A549 treated with GW870086 at 1 μM for 4 hours (cell line): ENCODE results near the gene CCDC87. TPM values are rescaled to one million over a fixed set of nuclear protein-coding genes. Genes with fewer than 3 reads are reported as not detected.

Experiments used
- total RNA-seq: library from RNA; stranded (reverse); fragments of 200-300 nt; extraction: Qiagen RNA extraction; gene quantifications from 5 replicates; pipeline ENCODE4 v1.2.3, GENCODE V29; 2022; ENCODE audit warnings: low read depth

CCDC87 gene, protein sequence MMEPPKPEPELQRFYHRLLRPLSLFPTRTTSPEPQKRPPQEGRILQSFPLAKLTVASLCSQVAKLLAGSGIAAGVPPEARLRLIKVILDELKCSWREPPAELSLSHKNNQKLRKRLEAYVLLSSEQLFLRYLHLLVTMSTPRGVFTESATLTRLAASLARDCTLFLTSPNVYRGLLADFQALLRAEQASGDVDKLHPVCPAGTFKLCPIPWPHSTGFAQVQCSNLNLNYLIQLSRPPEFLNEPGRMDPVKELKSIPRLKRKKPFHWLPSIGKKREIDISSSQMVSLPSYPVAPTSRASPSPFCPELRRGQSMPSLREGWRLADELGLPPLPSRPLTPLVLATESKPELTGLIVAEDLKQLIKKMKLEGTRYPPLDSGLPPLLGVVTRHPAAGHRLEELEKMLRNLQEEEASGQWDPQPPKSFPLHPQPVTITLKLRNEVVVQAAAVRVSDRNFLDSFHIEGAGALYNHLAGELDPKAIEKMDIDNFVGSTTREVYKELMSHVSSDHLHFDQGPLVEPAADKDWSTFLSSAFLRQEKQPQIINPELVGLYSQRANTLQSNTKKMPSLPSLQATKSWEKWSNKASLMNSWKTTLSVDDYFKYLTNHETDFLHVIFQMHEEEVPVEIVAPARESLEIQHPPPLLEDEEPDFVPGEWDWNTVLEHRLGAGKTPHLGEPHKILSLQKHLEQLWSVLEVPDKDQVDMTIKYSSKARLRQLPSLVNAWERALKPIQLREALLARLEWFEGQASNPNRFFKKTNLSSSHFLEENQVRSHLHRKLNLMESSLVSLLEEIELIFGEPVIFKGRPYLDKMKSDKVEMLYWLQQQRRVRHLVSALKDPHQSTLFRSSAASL
- 0.21 to 0.68 TPM (median 0.53 TPM) in 5 replicates for total RNA-seq

DNA sequence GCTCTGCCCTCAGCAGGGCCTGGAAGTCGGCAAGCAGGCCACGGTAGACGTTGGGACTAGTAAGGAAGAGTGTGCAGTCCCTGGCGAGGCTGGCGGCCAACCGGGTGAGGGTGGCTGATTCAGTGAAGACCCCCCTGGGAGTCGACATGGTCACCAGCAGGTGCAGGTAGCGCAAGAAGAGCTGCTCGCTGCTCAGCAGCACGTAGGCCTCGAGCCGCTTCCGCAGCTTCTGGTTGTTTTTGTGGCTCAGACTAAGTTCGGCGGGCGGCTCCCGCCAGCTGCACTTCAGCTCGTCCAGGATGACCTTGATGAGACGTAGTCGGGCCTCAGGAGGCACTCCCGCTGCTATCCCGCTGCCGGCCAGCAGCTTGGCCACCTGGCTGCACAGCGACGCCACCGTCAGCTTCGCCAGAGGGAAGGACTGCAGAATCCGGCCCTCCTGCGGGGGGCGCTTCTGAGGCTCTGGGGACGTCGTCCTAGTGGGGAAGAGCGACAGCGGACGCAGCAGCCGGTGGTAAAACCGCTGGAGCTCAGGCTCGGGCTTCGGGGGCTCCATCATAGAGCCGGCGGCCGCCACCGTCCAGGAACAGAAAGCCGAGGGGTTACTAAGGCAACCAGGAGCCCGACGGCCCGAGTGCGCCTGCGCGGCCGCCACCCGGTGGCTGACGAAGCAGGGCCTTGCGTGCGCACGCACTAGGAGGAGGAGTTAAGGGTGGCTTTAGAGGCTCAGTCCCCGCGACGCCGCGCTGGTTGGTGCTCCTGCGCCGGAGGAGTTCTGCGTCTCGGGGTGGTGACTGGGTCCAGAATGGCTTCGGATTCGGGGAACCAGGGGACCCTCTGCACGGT is at the start of gene CCDC87, which contains the start of gene CCS:
TSS of gene CCDC87 (minus strand) at position 607 of the 846 bp plus-strand sequence. CDS start at position 559, 48 bp downstream.
TSS of gene CCS (plus strand) at position 729 of the 846 bp plus-strand sequence. CDS start at position 806, 77 bp downstream.

DNA sequence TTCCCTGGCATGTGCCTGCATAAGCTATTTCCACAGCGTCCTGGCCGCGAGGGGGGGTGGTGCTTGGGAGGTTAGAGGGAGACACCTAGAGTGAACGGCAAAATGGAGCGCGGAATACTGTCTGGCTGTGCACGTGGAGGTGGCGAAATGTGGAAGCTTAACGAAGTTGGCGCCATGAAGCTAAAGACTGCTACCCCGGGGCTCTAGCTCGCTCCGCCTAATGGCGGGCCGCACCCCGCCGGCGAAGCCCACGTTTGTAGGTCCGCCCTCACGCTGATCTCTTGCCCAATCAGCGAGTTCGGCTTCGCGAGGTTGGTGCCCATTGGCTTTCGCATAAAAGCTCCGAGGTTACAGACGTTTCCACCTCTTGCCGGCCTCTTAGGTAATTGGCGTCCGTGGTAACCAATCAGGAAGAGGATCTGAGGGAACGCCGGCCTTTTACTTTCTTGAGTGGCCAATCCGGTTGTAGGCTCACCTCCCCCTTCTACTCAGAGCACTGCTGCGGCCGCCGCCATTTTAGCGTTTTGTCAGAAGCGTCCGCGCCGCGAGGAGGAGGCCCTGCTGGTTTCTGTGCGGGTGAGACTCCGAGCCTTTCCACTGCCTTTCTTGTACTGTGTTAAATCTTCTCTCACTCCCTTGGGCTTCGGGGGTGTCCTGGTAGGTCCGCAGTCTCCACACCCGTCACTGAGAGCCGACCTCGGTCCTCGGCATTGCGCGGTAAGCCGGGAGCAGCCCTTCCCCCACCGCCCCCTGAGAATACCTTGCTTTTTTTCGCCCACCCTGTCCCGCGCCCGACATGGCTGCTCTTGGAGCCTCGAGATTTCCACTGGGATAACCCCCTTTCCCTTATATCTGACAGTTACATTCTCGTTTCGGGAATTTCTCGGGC is 45.6 kb upstream of the CCDC87 start, which contains the start of gene RBM4:
TSS of gene RBM4 (plus strand) at position 527 of the 889 bp plus-strand sequence. CDS start 1,009 bp downstream, outside the sequence.

DNA sequence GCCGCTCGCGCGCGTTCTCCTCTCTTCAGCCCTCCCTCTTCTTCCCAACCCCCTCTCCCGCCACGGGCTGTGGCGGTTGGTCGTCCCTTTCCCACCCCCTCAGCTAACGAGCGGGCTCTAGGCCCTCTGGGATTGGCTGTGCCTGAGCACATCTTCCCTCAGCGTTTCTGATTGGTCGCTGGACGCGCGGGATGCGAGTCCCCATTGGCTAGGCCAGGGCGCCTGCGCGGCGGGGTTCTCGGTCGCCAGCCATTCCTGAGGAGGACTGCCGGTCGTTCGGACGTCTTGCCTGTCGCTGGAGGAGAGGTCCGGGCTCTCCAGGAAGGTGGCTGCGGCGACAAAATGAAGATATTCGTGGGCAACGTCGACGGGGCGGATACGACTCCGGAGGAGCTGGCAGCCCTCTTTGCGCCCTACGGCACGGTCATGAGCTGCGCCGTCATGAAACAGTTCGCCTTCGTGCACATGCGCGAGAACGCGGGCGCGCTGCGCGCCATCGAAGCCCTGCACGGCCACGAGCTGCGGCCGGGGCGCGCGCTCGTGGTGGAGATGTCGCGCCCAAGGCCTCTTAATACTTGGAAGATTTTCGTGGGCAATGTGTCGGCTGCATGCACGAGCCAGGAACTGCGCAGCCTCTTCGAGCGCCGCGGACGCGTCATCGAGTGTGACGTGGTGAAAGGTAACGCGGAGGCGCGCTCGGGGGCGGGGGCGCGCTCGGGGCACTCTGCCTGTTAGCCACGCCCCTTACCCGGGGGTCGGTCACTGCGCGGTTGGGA is 23.7 kb upstream of the CCDC87 start, which contains the start of gene RBM14:
TSS of gene RBM14 (plus strand) at position 252 of the 776 bp plus-strand sequence. CDS start at position 343, 91 bp downstream.

DNA sequence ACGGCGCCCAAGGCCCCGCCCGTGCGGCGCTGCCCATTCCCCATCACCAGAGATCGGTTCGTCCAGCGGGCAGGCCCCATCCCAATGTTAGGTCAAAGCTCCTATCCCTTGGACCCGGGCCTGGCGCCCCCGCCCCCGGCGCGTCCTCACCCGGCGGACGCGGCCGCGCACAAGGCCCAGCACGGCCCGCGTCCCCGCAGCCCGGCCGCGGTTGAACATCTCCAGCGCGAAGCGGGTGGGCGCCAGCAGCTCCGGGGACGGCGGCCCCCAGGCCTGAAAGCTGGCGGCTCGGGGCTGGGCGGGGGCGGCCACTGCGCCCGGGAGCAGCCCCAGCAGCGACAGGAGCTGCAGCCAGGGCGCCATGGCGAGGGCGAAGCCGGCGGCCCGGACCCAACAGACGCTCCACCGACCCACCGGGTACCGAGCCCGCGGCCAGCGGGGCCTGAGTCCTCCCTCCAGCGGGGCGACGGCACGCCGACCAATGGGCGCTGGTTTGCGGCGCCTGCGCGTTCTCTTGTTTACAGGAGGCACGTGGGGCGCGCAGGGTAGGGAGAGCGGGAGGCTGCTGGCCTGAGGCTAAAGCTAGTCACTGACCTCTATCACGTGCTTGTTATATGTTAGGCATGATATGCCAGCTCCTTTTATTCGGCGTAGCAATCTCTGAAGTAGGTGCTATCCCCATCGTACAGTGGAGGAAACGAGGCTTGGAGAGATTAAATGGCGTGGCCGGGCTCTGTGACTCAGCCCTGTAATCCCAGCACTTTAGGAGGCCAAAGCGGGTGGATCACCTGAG is 24.5 kb downstream of the CCDC87 start, which contains the start of gene CTSF:
TSS of gene CTSF (minus strand) at position 483 of the 793 bp plus-strand sequence. CDS start at position 363, 120 bp downstream.

DNA sequence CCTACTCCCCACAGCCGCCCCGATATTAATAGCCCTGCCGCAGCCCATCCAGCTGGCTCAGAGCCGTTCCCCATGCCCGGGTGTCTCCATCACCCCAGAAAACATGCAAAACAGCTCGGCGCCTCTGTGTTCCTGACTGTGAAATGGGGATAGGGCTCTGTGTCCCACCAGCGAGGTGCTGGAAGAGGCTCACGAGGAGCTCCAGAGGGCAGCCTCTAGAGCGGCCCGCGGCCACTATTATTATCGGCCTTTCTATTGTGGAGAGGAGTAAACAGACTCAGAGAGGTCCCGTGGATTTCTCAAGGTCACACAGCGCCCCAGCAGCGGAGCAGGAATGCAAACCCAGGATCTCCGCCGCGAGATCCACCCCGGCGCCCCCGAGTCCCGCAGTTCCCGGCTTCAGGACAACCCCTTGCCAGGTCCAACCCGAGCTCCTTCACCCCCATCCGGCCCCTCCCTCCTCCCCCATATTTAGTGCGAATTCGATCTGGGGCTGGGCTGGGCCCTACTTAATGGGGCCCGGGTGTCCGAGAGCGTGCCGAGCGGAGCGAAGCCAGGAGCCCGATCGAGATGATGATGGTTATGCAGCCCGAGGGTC is 46.4 kb downstream of the CCDC87 start, which contains the start of gene ACTN3:
TSS of gene ACTN3 (plus strand) at position 536 of the 598 bp plus-strand sequence. CDS start at position 571, 35 bp downstream.

DNA sequence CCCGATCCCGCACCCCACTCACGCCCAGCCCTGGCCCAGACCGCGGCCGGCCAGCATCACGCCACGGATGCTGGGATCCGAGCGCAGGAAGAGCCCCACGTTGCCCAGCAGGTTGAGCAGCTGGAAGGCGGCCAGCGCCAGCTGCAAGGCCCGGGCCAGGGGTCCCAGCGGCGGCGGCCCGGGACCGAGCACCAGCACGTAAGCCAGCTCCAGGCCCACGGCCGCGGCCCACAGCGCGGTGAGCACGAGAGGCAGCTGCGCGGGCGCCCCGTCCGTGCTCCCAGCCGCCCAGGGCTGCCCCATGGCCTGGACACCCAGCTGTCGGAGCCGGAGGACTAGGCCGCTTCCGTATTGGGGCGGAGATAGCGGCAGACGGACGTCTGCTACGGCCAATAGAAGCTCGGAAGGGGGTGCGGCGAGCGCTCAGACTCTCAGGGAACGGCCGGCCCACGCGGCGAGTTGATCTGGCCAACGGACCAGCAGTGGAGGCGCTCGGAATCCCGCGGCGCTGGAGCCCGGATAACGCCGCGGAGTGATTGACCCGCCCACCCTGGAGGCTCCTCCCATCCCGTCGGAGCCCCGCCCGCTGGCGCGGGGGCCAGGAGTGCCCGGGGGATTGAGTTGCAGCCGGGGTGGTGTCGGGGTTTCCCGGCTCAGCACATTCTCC is 47.0 kb downstream of the CCDC87 start, which contains the start of gene ZDHHC24:
TSS of gene ZDHHC24 (minus strand) at position 348 of the 667 bp plus-strand sequence. CDS start at position 303, 45 bp downstream.

Other genes starting within 250 kb of the CCDC87 start
- gene BRMS1, start 248.0 kb downstream of the CCDC87 start, total RNA-seq, result 76.2 to 102 TPM (median 88.6 TPM) in 5 replicates
- gene B4GAT1, start 245.4 kb downstream of the CCDC87 start, total RNA-seq, result 12.6 to 17.8 TPM (median 17.0 TPM) in 5 replicates
- gene SLC29A2, start 221.3 kb downstream of the CCDC87 start, total RNA-seq, result 3.5 to 5.7 TPM (median 5.3 TPM) in 5 replicates
- not detected in 5 replicates for gene NPAS4, start 172.0 kb downstream of the CCDC87 start, total RNA-seq
- 98.8 to 122 TPM (median 111 TPM) in 5 replicates for gene MRPL11, start 154.2 kb downstream of the CCDC87 start, total RNA-seq
- gene PELI3, start 126.2 kb downstream of the CCDC87 start, total RNA-seq, result 3.7 to 5.8 TPM (median 4.8 TPM) in 5 replicates
- 51.9 to 59.3 TPM (median 57.4 TPM) in 5 replicates for gene DPP3, start 112.6 kb downstream of the CCDC87 start, total RNA-seq
- gene BBS1, start 82.4 kb downstream of the CCDC87 start, total RNA-seq, result 9.8 to 11.9 TPM (median 10.7 TPM) in 5 replicates
- 7.4 to 14.0 TPM (median 12.4 TPM) in 5 replicates for gene ZDHHC24, start 47.0 kb downstream of the CCDC87 start, total RNA-seq
- 0.05 TPM in 1 of 5 replicates, not detected in the others for gene ACTN3, start 46.2 kb downstream of the CCDC87 start, total RNA-seq
- 31.3 to 37.8 TPM (median 33.7 TPM) in 5 replicates for gene CTSF, start 24.5 kb downstream of the CCDC87 start, total RNA-seq
- 24.5 to 30.1 TPM (median 26.7 TPM) in 5 replicates for gene CCS, start 122 bp upstream of the CCDC87 start, total RNA-seq
- 59.5 to 81.7 TPM (median 68.6 TPM) in 5 replicates for gene RBM14, start 23.6 kb upstream of the CCDC87 start, total RNA-seq
- gene RBM4, start 45.6 kb upstream of the CCDC87 start, total RNA-seq, result 133 to 146 TPM (median 135 TPM) in 5 replicates
- gene RBM4B, start 84.8 kb upstream of the CCDC87 start, total RNA-seq, result 18.5 to 19.9 TPM (median 18.9 TPM) in 5 replicates
- 8.0 to 11.7 TPM (median 9.5 TPM) in 5 replicates for gene SPTBN2, start 136.2 kb upstream of the CCDC87 start, total RNA-seq